Keratinocyte (primary cell): ENCODE measurements around the gene ITPR2. TPM values are rescaled to one million over a fixed set of nuclear protein-coding genes. Genes with fewer than 3 reads are reported as not detected.

Experiments
- DNase-seq: peaks from one replicate; pipeline ENCODE4 v3.0.0-alpha.2; 2011; ENCODE audit warnings: low read depth, missing footprints, low spot score
- FAIRE-seq: peaks from 2 replicates; lab custom pipeline; 2011; peaks lifted over from hg19 to GRCh38; lab: Jason Lieb, UNC
- H2AFZ ChIP-seq: 2 replicates; pipeline ENCODE4 v1.6.0; 2012; ENCODE audit warnings: low read length, control low read depth, inconsistent platforms; ENCODE audit not compliant: control insufficient read depth
- H3K27ac ChIP-seq: 2 replicates; pipeline ENCODE4 v1.5.1; 2011; ENCODE audit warnings: low read length; ENCODE audit not compliant: control insufficient read depth, insufficient read depth
- H3K27me3 ChIP-seq: 3 replicates; pipeline ENCODE4 v1.6.0; 2011; ENCODE audit warnings: low read length; ENCODE audit not compliant: control insufficient read depth, insufficient read depth; ENCODE audit errors: extremely low read depth
- H3K36me3 ChIP-seq, 2 experiments: 2 replicates in 1 of 2; 3 replicates in 1 of 2; pipeline ENCODE4 v1.5.1; 2011; ENCODE audit warnings: low read length in 2 of 2, mild to moderate bottlenecking in 1 of 2; ENCODE audit not compliant: control insufficient read depth in 2 of 2, insufficient read depth in 2 of 2; ENCODE audit errors: extremely low read depth in 1 of 2
- H3K4me1 ChIP-seq: 3 replicates; pipeline ENCODE4 v1.5.1; 2011; ENCODE audit warnings: low read length; ENCODE audit not compliant: control insufficient read depth, insufficient read depth; ENCODE audit errors: extremely low read depth
- H3K4me2 ChIP-seq: 3 replicates; pipeline ENCODE4 v1.6.0; 2011; ENCODE audit warnings: low read depth, low read length; ENCODE audit not compliant: control insufficient read depth, insufficient read depth; ENCODE audit errors: extremely low read depth
- H3K4me3 ChIP-seq, 3 experiments: fragments of 200-600 bp in 1 of 3; sonication (generic) in 1 of 3; 2 replicates in 2 of 3; 3 replicates in 1 of 3; pipeline ENCODE4 v1.5.1; 2011 to 2016; ENCODE audit warnings: low read length in 3 of 3, mild to moderate bottlenecking in 3 of 3, control low read depth in 2 of 3, inconsistent platforms in 1 of 3, low read depth in 1 of 3, mixed read lengths in 1 of 3, mixed run types in 1 of 3, moderate library complexity in 1 of 3; ENCODE audit not compliant: control insufficient read depth in 2 of 3, insufficient read depth in 2 of 3; ENCODE audit errors: extremely low read depth in 1 of 3
- H3K79me2 ChIP-seq: 2 replicates; pipeline ENCODE4 v1.6.0; 2012; ENCODE audit warnings: low read length; ENCODE audit not compliant: control insufficient read depth, insufficient read depth
- H3K9ac ChIP-seq: 3 replicates; pipeline ENCODE4 v1.6.0; 2011; ENCODE audit warnings: low read length; ENCODE audit not compliant: control insufficient read depth, insufficient read depth; ENCODE audit errors: extremely low read depth
- H3K9me1 ChIP-seq: 3 replicates; pipeline ENCODE4 v1.6.0; 2011; ENCODE audit warnings: low read length; ENCODE audit not compliant: control insufficient read depth, insufficient read depth; ENCODE audit errors: extremely low read depth
- H3K9me3 ChIP-seq: 2 replicates; pipeline ENCODE4 v1.5.1; 2012; ENCODE audit warnings: low read depth, low read length; ENCODE audit not compliant: control insufficient read depth
- H4K20me1 ChIP-seq: 3 replicates; pipeline ENCODE4 v1.6.0; 2011; ENCODE audit warnings: low read length; ENCODE audit not compliant: control insufficient read depth, insufficient read depth; ENCODE audit errors: extremely low read depth
- EZH2 ChIP-seq: IDR thresholded peaks from one replicate; pipeline ENCODE4 v1.6.1; 2012; ENCODE audit warnings: inconsistent platforms, mild to moderate bottlenecking, low read length, moderate library complexity
- dilution Hi-C: fragments of 300-500 bp; cut with MboI; formaldehyde crosslinking; loops from one replicate; pipeline ENCODE4 v1.7.0; 2020; ENCODE audit warnings: low sequenced_read_pairs; ENCODE audit not compliant: extremely low pct_ligation_motif_present
- polyA plus RNA-seq, 5 experiments: library from polyadenylated mRNA; depleted of rRNA in 3 of 5; stranded (reverse) in 3 of 5; stranded (forward) in 1 of 5; unstranded in 1 of 5; fragments of >200 nt; gene quantifications; 1 replicate in 1 of 5; 2 replicates in 3 of 5; 3 replicates in 1 of 5; pipeline versions ENCODE4 v1.2.1 to v1.2.3, GENCODE V29; 2011 to 2012; ENCODE audit warnings: missing spikeins in 2 of 5, low read depth in 1 of 5, low replicate concordance in 1 of 5
- TF ChIP-seq, protein P1 (sequence below), 3 experiments: IDR thresholded peaks in 1 of 3; conservative IDR thresholded peaks in 1 of 3; optimal IDR thresholded peaks in 1 of 3; 2 replicates in 2 of 3; 3 replicates in 1 of 3; pipeline versions ENCODE3 to v1.5.1; 2011; ENCODE audit warnings: low read length in 3 of 3, mild to moderate bottlenecking in 3 of 3, moderate library complexity in 2 of 3, control low read depth in 1 of 3, inconsistent platforms in 1 of 3; ENCODE audit not compliant: insufficient read depth in 2 of 3; ENCODE audit errors: extremely low read depth in 1 of 3

The ITPR2 gene
- polyA plus RNA-seq, 1 donor (not counting 4 experiments of a cell fraction or from before 2014, with no cell fraction given): 7.6 TPM

DNA sequence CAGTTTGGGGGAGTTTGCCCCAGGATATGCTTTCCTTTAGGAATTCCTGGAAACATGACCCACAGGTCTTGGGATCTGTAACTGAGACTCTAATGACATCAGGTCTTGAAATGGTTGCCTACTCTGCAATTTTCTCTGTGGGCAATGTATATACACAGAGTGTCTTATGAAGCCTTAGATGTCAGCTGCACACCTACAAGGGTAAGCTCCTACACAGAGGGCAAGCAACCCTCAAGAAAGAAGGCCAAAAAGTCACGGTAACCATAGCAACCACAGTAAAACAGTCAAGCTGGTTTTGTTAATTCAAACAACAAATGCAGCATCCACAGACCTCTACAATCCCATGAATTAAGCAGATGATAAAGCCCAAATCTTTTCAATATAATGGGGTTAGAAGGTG is 344.6 kb downstream of the ITPR2 start:
- FAIRE-seq: no peak
- TF ChIP-seq, protein P1, sequence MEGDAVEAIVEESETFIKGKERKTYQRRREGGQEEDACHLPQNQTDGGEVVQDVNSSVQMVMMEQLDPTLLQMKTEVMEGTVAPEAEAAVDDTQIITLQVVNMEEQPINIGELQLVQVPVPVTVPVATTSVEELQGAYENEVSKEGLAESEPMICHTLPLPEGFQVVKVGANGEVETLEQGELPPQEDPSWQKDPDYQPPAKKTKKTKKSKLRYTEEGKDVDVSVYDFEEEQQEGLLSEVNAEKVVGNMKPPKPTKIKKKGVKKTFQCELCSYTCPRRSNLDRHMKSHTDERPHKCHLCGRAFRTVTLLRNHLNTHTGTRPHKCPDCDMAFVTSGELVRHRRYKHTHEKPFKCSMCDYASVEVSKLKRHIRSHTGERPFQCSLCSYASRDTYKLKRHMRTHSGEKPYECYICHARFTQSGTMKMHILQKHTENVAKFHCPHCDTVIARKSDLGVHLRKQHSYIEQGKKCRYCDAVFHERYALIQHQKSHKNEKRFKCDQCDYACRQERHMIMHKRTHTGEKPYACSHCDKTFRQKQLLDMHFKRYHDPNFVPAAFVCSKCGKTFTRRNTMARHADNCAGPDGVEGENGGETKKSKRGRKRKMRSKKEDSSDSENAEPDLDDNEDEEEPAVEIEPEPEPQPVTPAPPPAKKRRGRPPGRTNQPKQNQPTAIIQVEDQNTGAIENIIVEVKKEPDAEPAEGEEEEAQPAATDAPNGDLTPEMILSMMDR (optimal IDR thresholded peaks at IDR 0.05 in 1 of 3, IDR thresholded peaks at IDR 0.05 in 1 of 3, conservative IDR thresholded peaks at IDR 0.05 in 1 of 3; ENCODE audit: extremely low read depth in 1 of 3, insufficient read depth in 2 of 3, low read length in 3 of 3): no peak
- TF ChIP-seq EZH2: no peak
- Histone ChIP-seq H3K4me2 (no peak overlapping the region), H3K9me1 (no peaks in the 10 kb centered on the region), H4K20me1 (no peaks in the 10 kb centered on the region), H3K36me3 (no peaks in the 10 kb centered on the region), H3K4me3 (no peak overlapping the region), H3K9ac (no peak overlapping the region), H3K27ac (no peak overlapping the region), H3K79me2 (no peaks in the 10 kb centered on the region), H3K27me3 (no peaks in the 10 kb centered on the region), H2AFZ (no peak overlapping the region), H3K9me3 (no peaks in the 10 kb centered on the region), H3K4me1 (peaks cover 4% of the 10 kb centered on the region)
- dilution Hi-C loops: no loop called here
- DNase-seq: no peak

- no peak for DNase-seq
- H3K79me2 ChIP-seq: no peaks in the 10 kb centered on the region
- no peak for FAIRE-seq
- TF ChIP-seq EZH2: no peak
- TF ChIP-seq, protein P1 (optimal IDR thresholded peaks at IDR 0.05 in 1 of 3, IDR thresholded peaks at IDR 0.05 in 1 of 3, conservative IDR thresholded peaks at IDR 0.05 in 1 of 3; ENCODE audit: extremely low read depth in 1 of 3, insufficient read depth in 2 of 3, low read length in 3 of 3): no peak
- H3K27me3 ChIP-seq: no peaks in the 10 kb centered on the region
- H3K9ac ChIP-seq: no peak overlapping the region
- H3K9me1 ChIP-seq: no peaks in the 10 kb centered on the region
- dilution Hi-C loops: no loop called here
- no peak overlapping the region for H3K4me2 ChIP-seq
- no peaks in the 10 kb centered on the region for H3K9me3 ChIP-seq
- H4K20me1 ChIP-seq: no peaks in the 10 kb centered on the region
- H3K4me3 ChIP-seq: no peak overlapping the region
- no peak overlapping the region for H3K27ac ChIP-seq
- H3K4me1 ChIP-seq: no peaks in the 10 kb centered on the region
- H2AFZ ChIP-seq: no peak overlapping the region
- no peaks in the 10 kb centered on the region for H3K36me3 ChIP-seq
Measured at GRCh38 chr12:26473291-26473690, 359.7 kb downstream of the ITPR2 start.
